Transverse colon (tissue), 4 donors: Measurements from ENCODE around the gene MRPL14.
A peak's percentile ranks its signal among the peaks of the same experiment; 100 is the strongest.

ENCODE experiments used
- CTCF ChIP-seq, 5 experiments: fragments of 200-600 bp in 3 of 5; fragments of 450-650 bp in 2 of 5; sonication (generic) in 3 of 5; IDR thresholded peaks; 1 replicate in 2 of 5; 2 replicates in 3 of 5; pipeline ENCODE4 v1.5.1; 2016 to 2017; ENCODE audit warnings: antibody characterized with exemption in 5 of 5, inconsistent platforms in 3 of 5, mild to moderate bottlenecking in 2 of 5, moderate library complexity in 1 of 5
- EP300 ChIP-seq: sonication (generic); formaldehyde crosslinking; IDR thresholded peaks from one replicate; pipeline ENCODE4 v1.6.1; 2017; ENCODE audit warnings: antibody characterized with exemption, low read depth
- POLR2AphosphoS5 ChIP-seq, 3 donors: sonication (generic); formaldehyde crosslinking; IDR thresholded peaks; one replicate each; pipeline ENCODE4 v1.6.1; 2016; ENCODE audit warnings: antibody characterized with exemption in 3 of 3

DNA sequence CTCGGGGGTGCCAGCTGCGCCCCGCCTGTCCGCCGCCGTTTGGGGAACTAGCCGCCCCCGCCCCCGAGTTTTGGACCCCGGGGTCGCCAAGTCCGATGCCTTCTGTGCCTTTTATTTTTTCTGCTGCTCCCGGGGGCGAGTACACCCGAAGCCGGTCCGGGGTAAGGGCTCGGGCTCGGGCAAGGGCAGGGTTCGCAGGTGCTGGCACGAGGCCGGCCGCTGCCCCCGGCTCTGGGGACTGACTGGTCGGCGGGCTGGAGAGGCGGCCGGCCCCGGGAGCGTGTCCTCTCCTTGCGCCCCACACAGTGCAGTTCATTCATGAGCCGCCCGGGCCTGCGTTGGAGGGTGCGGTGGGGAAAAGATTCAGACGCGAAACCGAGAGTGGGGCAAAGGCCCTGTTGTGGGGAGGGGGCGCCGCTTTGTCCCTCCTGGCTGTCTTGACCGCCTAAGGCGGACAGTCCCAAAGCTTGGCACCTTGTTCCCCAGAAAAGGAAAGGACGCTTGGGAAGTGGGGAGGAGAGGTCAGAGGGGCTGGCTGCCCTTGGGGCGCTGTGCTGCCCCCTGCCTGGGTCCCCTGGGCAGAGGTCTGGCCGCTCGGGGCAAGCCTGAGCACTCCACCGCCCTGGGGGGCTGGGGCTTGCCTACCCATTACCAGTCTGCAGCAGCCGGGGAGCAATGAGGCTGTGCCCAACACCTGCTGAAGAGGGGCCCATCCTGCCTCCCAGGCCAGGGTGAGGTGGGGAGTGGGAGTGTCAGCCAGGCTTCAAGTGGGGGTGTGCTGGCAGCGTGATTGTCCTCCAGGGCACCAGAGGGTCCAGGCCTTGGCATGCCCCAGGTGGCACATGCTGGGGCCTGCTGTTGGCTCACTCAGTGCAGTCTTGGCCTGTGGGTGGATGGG lies 1.0 kb upstream of the MRPL14 start:
- TF ChIP-seq CTCF (IDR thresholded peaks at IDR 0.05), result peak in 4 of 5 experiments; percentile 28 to 64 (median 44)
- TF ChIP-seq POLR2AphosphoS5 (IDR thresholded peaks at IDR 0.05), result no peak
- TF ChIP-seq EP300, result no peak
